GM23338 (cell line): ENCODE results near the gene IL17C. TPM values are rescaled to one million over a fixed set of nuclear protein-coding genes. Genes with fewer than 3 reads are reported as not detected.

Experiments used
- ATAC-seq: fragments of 200-7000 bp; cut with Tn5 transposase; 3 replicates; pipeline ENCODE4 v1.9.1; 2020
- DNase-seq: peaks from one replicate; pipeline ENCODE4 v3.0.0-alpha.2; 2015; ENCODE audit warnings: low spot score
- H2AFZ ChIP-seq: fragments of 200-600 bp; sonication (generic); 2 replicates; pipeline ENCODE4 v1.8.0; 2016; ENCODE audit warnings: antibody characterized with exemption, mild to moderate bottlenecking, moderate library complexity
- H3F3A ChIP-seq: fragments of 200-600 bp; sonication (generic); replicated peaks from 2 replicates; pipeline ENCODE4 v1.8.0; 2017; ENCODE audit warnings: antibody characterized with exemption, mixed run types, low read depth
- H3K27ac ChIP-seq: fragments of 200-600 bp; sonication (generic); 2 replicates; pipeline ENCODE4 v1.6.1; 2016; ENCODE audit warnings: low read depth
- H3K27me3 ChIP-seq: fragments of 200-600 bp; sonication (generic); 2 replicates; pipeline ENCODE4 v1.8.0; 2016; ENCODE audit warnings: mild to moderate bottlenecking, mixed run types, moderate library complexity; ENCODE audit not compliant: insufficient read depth
- H3K36me3 ChIP-seq: fragments of 200-600 bp; sonication (generic); 2 replicates; pipeline ENCODE4 v1.8.0; 2016; ENCODE audit warnings: mild to moderate bottlenecking; ENCODE audit not compliant: insufficient read depth
- H3K4me1 ChIP-seq: fragments of 200-600 bp; sonication (generic); 2 replicates; pipeline ENCODE4 v1.8.0; 2016; ENCODE audit warnings: mild to moderate bottlenecking, moderate library complexity; ENCODE audit not compliant: insufficient read depth
- H3K4me2 ChIP-seq: fragments of 200-600 bp; sonication (generic); 2 replicates; pipeline ENCODE4 v1.7.1; 2017; ENCODE audit warnings: mixed run types
- H3K4me3 ChIP-seq: fragments of 200-600 bp; sonication (generic); 2 replicates; pipeline ENCODE4 v1.6.1; 2016; ENCODE audit warnings: mixed run types
- H3K79me2 ChIP-seq: fragments of 200-600 bp; sonication (generic); replicated peaks from 2 replicates; pipeline ENCODE4 v1.8.0; 2017; ENCODE audit warnings: mild to moderate bottlenecking; ENCODE audit not compliant: insufficient read depth
- H3K9me2 ChIP-seq: fragments of 200-600 bp; sonication (generic); 2 replicates; pipeline ENCODE4 v1.8.0; 2017; ENCODE audit not compliant: insufficient read depth
- H4K20me1 ChIP-seq: fragments of 200-600 bp; sonication (generic); replicated peaks from 2 replicates; pipeline ENCODE4 v1.8.0; 2017; ENCODE audit warnings: mild to moderate bottlenecking; ENCODE audit not compliant: insufficient read depth
- H3K27ac Mint-ChIP-seq: 2 replicates; pipeline ENCODE4 v1.8.0; 2020; ENCODE audit warnings: inconsistent platforms, mild to moderate bottlenecking, moderate library complexity, mixed read lengths
- H3K27me3 Mint-ChIP-seq: 3 replicates; pipeline ENCODE4 v1.8.0; 2022; ENCODE audit warnings: low read depth, mild to moderate bottlenecking, moderate library complexity, mixed read lengths, inconsistent platforms; ENCODE audit not compliant: insufficient read depth, poor library complexity
- H3K36me3 Mint-ChIP-seq: 3 replicates; pipeline ENCODE4 v1.8.0; 2021; ENCODE audit warnings: low read depth, mild to moderate bottlenecking, inconsistent platforms, moderate library complexity, mixed read lengths
- H3K4me1 Mint-ChIP-seq: 3 replicates; pipeline ENCODE4 v1.8.0; 2020; ENCODE audit warnings: mild to moderate bottlenecking, inconsistent platforms, mixed read lengths
- H3K4me3 Mint-ChIP-seq: 3 replicates; pipeline ENCODE4 v1.8.0; 2021; ENCODE audit warnings: moderate library complexity, mild to moderate bottlenecking, inconsistent platforms, mixed read lengths
- H3K9me3 Mint-ChIP-seq: 3 replicates; pipeline ENCODE4 v1.8.0; 2020; ENCODE audit warnings: moderate library complexity, mild to moderate bottlenecking, inconsistent platforms, mixed read lengths
- ETS1 ChIP-seq: IDR thresholded peaks from 2 replicates; pipeline ENCODE4 v1.6.1; 2016; ENCODE audit warnings: antibody characterized with exemption
- EZH2phosphoT487 ChIP-seq: fragments of 200-600 bp; sonication (generic); IDR thresholded peaks from one replicate; pipeline ENCODE4 v1.8.1; 2018; ENCODE audit warnings: antibody characterized with exemption; ENCODE audit not compliant: unreplicated experiment
- JUNB ChIP-seq: IDR thresholded peaks from one replicate; pipeline ENCODE4 v1.6.1; 2016; ENCODE audit warnings: antibody characterized with exemption; ENCODE audit not compliant: unreplicated experiment
- NANOG ChIP-seq: IDR thresholded peaks from 2 replicates; pipeline ENCODE4 v1.6.1; 2016; ENCODE audit warnings: antibody characterized with exemption, borderline replicate concordance
- POLR2AphosphoS5 ChIP-seq: IDR thresholded peaks from 2 replicates; pipeline ENCODE4 v1.6.1; 2016; ENCODE audit warnings: antibody characterized with exemption, low read depth
- REST ChIP-seq: IDR thresholded peaks from one replicate; pipeline ENCODE4 v1.6.1; 2018; ENCODE audit warnings: antibody characterized with exemption; ENCODE audit not compliant: unreplicated experiment
- STAT1 ChIP-seq: IDR thresholded peaks from one replicate; pipeline ENCODE4 v1.6.1; 2016; ENCODE audit warnings: antibody characterized with exemption; ENCODE audit not compliant: unreplicated experiment
- ZNF114 ChIP-seq: fragments of 250-450 bp; sonication (Bioruptor Pico); IDR thresholded peaks from 2 replicates; pipeline ENCODE4 v1.5.0; 2020; ENCODE audit warnings: mild to moderate bottlenecking, moderate library complexity
- polyA plus RNA-seq: library from polyadenylated mRNA; unstranded; fragments of >200 nt; fragmentation: Nextera tagmentation; extraction: Ambion mirVana; gene quantifications from 2 replicates; pipeline ENCODE4 v1.2.1, GENCODE V29; 2016
- total RNA-seq: library from RNA; depleted of rRNA; stranded (reverse); fragments of >200 nt; shearing (Covaris generic); gene quantifications from 2 replicates; pipeline ENCODE4 v1.2.3, GENCODE V29; 2014
- TF ChIP-seq, protein P1 (sequence below), 2 experiments: fragments of 200-600 bp in 1 of 2; sonication (generic) in 1 of 2; conservative IDR thresholded peaks; 2 replicates each; pipeline versions ENCODE4 v1.5.1 to v1.6.1; 2016 to 2017; ENCODE audit warnings: antibody characterized with exemption in 2 of 2, low read depth in 2 of 2, mild to moderate bottlenecking in 2 of 2, moderate library complexity in 1 of 2

Gene IL17C
- total and polyA plus RNA-seq, 2 experiments from 2014 or later, result 2.7 to 3.9 TPM

- no peak for TF ChIP-seq REST
- TF ChIP-seq STAT1, result no peak
- no peak for TF ChIP-seq EZH2phosphoT487
- TF ChIP-seq ZNF114 (CRISPR knock-in tag), result no peak
- TF ChIP-seq JUNB, result no peak
- no peak for TF ChIP-seq NANOG
- no peak for TF ChIP-seq ETS1
These were observed 46.3 kb downstream of the IL17C start (continued) for GRCh38 chr16:88684569-88685155.

DNA sequence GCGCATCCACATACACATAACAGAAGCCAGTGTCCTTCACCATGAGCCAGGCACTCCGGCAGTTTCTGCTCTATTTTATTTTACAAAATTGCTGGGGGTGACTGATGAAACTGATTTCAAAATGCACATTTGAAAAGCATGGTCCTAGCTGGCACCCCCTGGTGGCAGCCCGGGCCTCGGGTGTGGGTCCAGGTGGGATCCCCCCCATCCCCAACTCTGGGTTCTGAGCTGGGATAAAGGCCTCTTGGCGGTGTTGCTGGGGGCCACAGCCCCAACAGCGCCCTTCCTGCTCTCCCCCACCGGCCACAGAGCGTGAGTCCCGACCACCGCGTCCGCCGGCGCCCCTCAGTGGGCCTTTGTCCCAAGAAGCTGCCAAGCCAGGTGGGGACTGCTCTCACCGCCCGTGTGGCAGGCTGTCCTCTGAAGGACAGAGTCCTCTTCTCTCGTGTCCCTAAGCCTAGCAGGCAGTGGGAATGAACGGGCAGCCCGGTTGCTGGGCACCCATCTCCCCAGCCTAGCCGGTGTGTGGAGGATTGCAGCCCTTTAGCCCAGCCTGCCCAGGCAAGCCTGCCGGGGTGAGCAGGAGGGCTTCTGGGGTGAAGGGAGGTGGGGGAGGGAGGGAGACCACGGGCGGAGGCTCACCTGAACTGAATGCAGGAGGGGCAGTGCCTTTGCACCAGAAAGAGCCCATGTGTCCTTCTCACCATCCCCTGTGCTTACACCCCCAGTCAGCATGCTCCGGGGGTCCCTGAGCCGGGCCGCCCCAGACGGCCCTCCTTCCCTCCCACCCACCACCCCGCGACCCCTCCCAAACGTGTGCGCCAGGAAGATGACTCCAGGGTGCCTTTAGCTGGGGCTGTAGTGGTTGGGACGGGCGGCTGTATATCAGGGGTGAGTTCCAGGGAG lies 47.0 kb downstream of the IL17C start:
- no peaks in the 10 kb centered on the region for H3K9me3 Mint-ChIP-seq
- no peak for TF ChIP-seq ZNF114 (CRISPR knock-in tag)
- no peak for TF ChIP-seq NANOG
- TF ChIP-seq, protein P1, sequence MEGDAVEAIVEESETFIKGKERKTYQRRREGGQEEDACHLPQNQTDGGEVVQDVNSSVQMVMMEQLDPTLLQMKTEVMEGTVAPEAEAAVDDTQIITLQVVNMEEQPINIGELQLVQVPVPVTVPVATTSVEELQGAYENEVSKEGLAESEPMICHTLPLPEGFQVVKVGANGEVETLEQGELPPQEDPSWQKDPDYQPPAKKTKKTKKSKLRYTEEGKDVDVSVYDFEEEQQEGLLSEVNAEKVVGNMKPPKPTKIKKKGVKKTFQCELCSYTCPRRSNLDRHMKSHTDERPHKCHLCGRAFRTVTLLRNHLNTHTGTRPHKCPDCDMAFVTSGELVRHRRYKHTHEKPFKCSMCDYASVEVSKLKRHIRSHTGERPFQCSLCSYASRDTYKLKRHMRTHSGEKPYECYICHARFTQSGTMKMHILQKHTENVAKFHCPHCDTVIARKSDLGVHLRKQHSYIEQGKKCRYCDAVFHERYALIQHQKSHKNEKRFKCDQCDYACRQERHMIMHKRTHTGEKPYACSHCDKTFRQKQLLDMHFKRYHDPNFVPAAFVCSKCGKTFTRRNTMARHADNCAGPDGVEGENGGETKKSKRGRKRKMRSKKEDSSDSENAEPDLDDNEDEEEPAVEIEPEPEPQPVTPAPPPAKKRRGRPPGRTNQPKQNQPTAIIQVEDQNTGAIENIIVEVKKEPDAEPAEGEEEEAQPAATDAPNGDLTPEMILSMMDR (conservative IDR thresholded peaks at IDR 0.05; ENCODE audit: low read depth in 2 of 2), result peak; percentile 53 to 67
- TF ChIP-seq ETS1, result no peak
- TF ChIP-seq JUNB, result no peak
- TF ChIP-seq POLR2AphosphoS5, result no peak
- no peak for TF ChIP-seq EZH2phosphoT487
- H2AFZ ChIP-seq, result peak overlapping the region; percentile 94
- H3K4me3 ChIP-seq, result peak overlapping the region; percentile 96
- DNase-seq, result peak; percentile 66
- peaks cover 3% of the 10 kb centered on the region; the same call in 2 of the 3 replicates for H3K36me3 Mint-ChIP-seq
- ATAC-seq, result peak; percentile 34
- H3F3A ChIP-seq, result peaks cover 6% of the 10 kb centered on the region; the same call in 1 of the 2 replicates
- H3K4me1 Mint-ChIP-seq, result peaks cover 15% of the 10 kb centered on the region
- H3K79me2 ChIP-seq, result peaks cover 4% of the 10 kb centered on the region
- peaks cover 10% of the 10 kb centered on the region for H3K27me3 ChIP-seq
- no peak overlapping the region for H3K27ac Mint-ChIP-seq
- H3K4me2 ChIP-seq, result peak overlapping the region; percentile 97
- peak overlapping the region; percentile 74 for H3K4me3 Mint-ChIP-seq
- no peaks in the 10 kb centered on the region for H3K9me2 ChIP-seq
- H3K27ac ChIP-seq, result no peak overlapping the region
- H3K27me3 Mint-ChIP-seq, result peaks cover 40% of the 10 kb centered on the region
- H3K36me3 ChIP-seq, result no peaks in the 10 kb centered on the region; the same call in 1 of the 2 replicates
- peaks cover 9% of the 10 kb centered on the region for H3K4me1 ChIP-seq
- H4K20me1 ChIP-seq, result 0 out of 2 replicates have a peak, but pooled peaks cover 5% of the 10 kb centered on the region
